ENCODE data around the gene MEF2C.

GRCh38 chr5:88845081-88845697, 37.8 kb downstream of the MEF2C start:
- TF ChIP-seq POLR2A (IDR thresholded peaks at IDR 0.05) (no peak), POLR2AphosphoS5 (IDR thresholded peaks at IDR 0.05) (no peak)
